DND-41 (cell line): Measurements from ENCODE around the gene DYRK2.

Experiments
- EZH2 ChIP-seq: IDR thresholded peaks from 3 replicates; pipeline ENCODE4 v1.6.1; 2012; ENCODE audit warnings: borderline replicate concordance, low read depth, mild to moderate bottlenecking, moderate library complexity, low read length, inconsistent platforms; ENCODE audit not compliant: severe bottlenecking
- TF ChIP-seq, protein P1 (sequence below): IDR thresholded peaks from 2 replicates; pipeline ENCODE4 v1.5.1; 2012; ENCODE audit warnings: borderline replicate concordance, low read length, moderate library complexity, mild to moderate bottlenecking; ENCODE audit not compliant: poor library complexity, severe bottlenecking; ENCODE audit errors: extremely low read depth

- TF ChIP-seq, protein P1, sequence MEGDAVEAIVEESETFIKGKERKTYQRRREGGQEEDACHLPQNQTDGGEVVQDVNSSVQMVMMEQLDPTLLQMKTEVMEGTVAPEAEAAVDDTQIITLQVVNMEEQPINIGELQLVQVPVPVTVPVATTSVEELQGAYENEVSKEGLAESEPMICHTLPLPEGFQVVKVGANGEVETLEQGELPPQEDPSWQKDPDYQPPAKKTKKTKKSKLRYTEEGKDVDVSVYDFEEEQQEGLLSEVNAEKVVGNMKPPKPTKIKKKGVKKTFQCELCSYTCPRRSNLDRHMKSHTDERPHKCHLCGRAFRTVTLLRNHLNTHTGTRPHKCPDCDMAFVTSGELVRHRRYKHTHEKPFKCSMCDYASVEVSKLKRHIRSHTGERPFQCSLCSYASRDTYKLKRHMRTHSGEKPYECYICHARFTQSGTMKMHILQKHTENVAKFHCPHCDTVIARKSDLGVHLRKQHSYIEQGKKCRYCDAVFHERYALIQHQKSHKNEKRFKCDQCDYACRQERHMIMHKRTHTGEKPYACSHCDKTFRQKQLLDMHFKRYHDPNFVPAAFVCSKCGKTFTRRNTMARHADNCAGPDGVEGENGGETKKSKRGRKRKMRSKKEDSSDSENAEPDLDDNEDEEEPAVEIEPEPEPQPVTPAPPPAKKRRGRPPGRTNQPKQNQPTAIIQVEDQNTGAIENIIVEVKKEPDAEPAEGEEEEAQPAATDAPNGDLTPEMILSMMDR, result no peak
- no peak for TF ChIP-seq EZH2
Observed at GRCh38 chr12:67710582-67710981, 62.0 kb downstream of the DYRK2 start.
